Activated CD8-positive, alpha-beta memory T cell treated with anti-CD3 and anti-CD28 coated beads, Interleukin-2, amount 50 U/mL, for 24 hours (primary cell): Measurements from ENCODE around the gene GLCE.
"Not testable (repeated sequence)": the region's sequence is repeated elsewhere in the genome, so short reads cannot be mapped to it uniquely, and the experiment has no call there.

ENCODE experiments used
- DNase-seq: peaks from one replicate; pipeline ENCODE4 v3.0.0-alpha.2; 2020; ENCODE audit errors: extremely low read depth

GLCE gene

GRCh38 chr15:69135499-69135898 is 24.9 kb upstream of the GLCE start:
- DNase-seq, result no peak

GRCh38 chr15:69138963-69139362 is 21.5 kb upstream of the GLCE start:
- no peak for DNase-seq

- DNase-seq, result no peak
Observed at GRCh38 chr15:69140306-69140705, 20.1 kb upstream of the GLCE start.

DNA sequence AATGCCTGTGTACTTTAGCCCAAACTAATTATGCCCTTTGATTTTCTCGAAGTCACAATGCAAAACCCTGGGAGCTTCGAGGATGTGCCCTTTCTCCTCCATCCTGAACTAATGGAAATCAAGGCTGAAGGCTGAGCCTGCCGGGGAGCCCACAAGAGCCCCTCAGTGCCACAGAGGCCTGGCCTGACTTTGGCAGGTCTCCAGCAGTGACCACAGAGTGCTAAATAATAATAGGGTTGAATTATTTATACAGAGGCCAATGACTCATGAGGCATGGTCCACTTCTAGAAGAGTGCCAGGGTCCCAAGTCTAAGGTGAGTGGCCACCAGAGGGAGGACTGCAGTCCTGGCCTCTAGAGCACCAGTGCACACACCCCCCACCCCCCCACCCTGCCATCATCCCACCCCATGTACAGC is 19.1 kb upstream of the GLCE start:
- no peak for DNase-seq

GRCh38 chr15:69141833-69142232 is 18.6 kb upstream of the GLCE start:
- DNase-seq, result no peak

DNA sequence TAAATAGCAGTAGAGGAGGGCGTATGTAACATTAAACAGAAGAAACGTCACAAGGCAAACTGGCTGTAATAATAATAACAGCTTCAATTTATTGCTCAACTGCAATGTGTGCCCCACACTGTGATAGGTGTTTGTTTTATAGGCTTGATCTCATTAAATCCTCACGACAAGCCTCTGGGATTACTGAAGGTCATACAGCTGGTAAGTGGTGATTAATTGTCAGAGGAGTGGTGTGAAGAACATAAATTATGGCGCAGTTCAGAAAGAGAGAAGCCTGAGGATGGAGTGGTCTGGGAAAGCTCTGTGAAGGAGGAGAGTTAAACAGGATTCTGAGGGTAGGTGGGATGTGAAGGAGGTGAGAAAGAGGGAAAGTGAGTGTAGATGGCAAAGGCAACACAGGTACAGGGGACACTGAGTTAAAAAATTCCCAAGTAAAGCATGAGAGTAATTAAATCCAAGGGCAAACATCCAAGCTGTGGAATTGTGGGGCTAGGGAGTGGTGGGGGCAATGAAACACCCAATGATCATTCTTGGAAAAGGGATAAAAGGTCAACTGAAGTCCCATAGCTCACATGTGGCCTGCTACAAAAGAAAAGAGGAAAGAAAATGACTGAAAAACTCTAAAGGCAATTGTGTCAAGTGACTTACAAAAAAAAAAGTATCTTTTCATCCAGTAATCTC is 16.5 kb upstream of the GLCE start:
- DNase-seq, result no peak

- DNase-seq, result no peak
Observed at GRCh38 chr15:69144530-69144929, 15.9 kb upstream of the GLCE start.

- DNase-seq, result no peak
Observed at GRCh38 chr15:69145149-69145693, 15.2 kb upstream of the GLCE start.

GRCh38 chr15:69145694-69146492 is 14.5 kb upstream of the GLCE start:
- no peak for DNase-seq

- DNase-seq, result no peak
Observed at GRCh38 chr15:69146724-69147435, 13.6 kb upstream of the GLCE start.

DNA sequence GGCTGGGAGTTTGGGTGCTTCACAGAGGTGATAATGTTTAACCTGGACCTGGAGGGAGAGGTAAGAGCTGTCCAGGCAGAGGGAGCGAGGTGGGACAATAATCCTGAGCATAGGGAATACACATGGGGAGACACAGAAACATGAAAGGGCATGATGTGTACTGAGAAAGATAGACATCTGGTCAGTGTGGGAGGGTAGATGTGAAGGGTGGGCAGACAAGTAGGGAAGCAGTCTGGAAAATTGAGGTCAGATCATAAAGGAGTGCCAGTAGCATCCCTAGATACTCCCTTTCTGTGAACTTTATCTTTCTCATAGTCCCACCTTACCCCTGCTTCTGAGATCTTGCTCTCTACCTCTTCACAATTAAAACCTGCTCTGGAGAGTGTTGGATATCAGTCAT is 12.0 kb upstream of the GLCE start:
- DNase-seq, result no peak

- no peak for DNase-seq
Observed at GRCh38 chr15:69149163-69149562, 11.3 kb upstream of the GLCE start.

GRCh38 chr15:69149803-69150202 is 10.6 kb upstream of the GLCE start:
- no peak for DNase-seq

GRCh38 chr15:69150336-69150735 is 10.1 kb upstream of the GLCE start:
- no peak for DNase-seq

DNA sequence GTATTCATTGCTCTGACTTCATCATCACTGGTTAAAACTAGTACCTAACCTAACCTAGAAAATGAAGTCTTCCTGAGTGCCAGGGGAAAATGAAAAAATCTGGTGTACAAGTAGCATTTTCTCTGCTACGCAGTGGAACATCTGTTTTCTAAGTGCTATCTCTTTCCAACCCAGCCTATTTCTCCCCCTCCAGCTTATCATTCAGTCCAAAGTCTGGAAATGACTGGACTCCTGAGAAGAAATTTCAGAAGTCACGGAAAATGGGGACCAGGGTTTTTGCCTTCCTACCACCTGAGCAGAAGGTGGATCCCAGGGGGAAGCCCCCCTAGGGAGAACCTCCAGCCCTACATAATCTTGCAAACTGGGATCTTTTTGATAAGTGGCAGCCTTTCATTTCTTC is 9.6 kb upstream of the GLCE start:
- DNase-seq, result no peak

- DNase-seq, result no peak
Observed at GRCh38 chr15:69153046-69153445, 7.4 kb upstream of the GLCE start.

DNA sequence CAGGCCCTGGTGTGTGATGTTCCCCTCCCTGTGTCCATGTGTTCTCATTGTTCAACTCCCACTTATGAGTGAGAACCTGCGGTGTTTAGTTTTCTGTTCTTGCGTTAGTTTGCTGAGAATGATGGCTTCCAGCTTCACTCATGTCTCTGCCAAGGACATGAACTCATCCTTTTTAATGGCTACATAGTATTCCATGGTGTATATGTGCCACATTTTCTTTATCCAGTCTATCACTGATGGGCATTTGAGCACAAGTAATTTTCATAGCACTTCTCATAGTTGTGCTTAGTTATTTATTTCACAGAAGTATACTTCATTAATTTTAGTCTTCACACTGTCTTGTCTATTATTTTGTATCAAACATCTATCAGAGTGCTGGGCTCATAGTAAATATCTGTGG is 6.8 kb upstream of the GLCE start:
- DNase-seq, result not testable (repeated sequence)

- DNase-seq, result no peak
Observed at GRCh38 chr15:69154078-69154477, 6.4 kb upstream of the GLCE start.

- no peak for DNase-seq
Observed at GRCh38 chr15:69154684-69155083, 5.8 kb upstream of the GLCE start.

DNA sequence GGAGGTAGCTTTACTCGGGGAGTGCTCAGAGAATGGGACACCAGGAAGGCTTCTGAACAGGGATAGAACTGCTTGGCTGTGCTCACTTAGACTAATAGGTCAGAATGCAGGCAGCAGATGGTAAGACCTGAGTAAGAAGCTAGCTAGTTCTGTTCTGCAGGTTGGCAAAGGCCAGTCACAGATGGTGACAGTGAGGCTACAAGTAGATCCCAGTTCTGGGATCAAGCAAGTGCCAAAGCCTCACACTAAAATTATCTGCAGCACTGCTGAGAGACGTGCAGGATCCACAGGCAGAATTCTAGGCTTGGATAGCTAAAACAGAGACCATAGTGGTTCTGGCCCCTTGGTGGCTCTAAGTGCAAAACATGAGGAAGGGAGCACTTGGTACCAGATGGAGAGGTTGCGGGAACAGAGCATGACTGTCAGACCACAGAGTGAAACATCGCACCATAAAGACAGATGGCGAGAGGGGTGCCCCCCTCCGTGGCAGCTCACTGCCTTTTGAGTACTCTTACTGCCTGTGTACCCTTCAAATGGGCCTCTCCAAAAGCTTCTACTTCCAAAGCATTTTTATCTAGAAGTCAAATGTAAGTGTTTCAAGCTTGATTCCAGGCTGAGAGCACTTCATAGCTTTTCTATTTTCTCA is 3.6 kb upstream of the GLCE start:
- DNase-seq, result no peak

GRCh38 chr15:69158201-69158842 is 2.1 kb upstream of the GLCE start:
- DNase-seq, result no peak

DNA sequence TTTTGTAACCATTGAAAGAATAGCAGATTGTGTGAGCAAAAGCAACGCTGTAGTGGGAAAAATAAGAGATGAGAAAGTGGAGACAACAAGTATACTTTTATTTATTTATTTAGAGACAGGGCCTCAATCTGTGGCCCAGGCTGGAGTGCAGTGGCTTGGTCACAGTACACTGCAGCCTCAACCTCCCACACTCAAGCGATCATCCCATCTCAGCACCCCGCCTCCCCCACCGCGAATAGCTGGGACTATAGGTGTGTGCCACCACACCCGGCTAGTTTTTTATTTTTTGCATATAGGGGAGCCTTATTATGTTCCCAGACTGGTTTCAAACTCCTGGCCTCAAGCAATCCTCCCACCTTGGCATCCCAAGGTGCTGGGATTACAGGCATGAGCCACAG is 1.6 kb upstream of the GLCE start:
- DNase-seq, result no peak
